ENCODE data around the gene LTB.

Gene LTB, protein sequence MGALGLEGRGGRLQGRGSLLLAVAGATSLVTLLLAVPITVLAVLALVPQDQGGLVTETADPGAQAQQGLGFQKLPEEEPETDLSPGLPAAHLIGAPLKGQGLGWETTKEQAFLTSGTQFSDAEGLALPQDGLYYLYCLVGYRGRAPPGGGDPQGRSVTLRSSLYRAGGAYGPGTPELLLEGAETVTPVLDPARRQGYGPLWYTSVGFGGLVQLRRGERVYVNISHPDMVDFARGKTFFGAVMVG

DNA sequence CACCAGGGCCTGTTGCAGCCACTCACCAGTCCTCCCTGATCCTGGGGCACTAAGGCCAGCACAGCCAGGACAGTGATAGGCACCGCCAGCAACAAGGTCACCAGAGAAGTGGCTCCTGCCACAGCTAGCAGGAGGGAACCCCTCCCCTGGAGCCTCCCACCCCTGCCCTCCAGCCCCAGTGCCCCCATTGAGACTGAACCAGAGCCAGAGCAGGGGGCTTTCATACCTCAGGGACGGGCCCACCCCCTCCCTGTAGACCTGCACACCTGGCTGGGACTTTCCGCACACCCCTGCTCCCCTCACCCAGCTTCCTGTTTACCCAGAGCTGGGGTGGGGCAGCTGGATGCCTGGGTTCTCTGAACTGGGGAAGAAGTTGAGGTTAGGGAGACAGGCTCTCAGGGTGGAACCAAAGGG lies at the start of gene LTB:
Gene LTB, minus strand, starts transcription at position 195 of the 414 bp plus-strand sequence. Its CDS starts 7 bp downstream, at position 188.
- DNase-seq (ENCODE audit: low spot score): peak; percentile 65

DNA sequence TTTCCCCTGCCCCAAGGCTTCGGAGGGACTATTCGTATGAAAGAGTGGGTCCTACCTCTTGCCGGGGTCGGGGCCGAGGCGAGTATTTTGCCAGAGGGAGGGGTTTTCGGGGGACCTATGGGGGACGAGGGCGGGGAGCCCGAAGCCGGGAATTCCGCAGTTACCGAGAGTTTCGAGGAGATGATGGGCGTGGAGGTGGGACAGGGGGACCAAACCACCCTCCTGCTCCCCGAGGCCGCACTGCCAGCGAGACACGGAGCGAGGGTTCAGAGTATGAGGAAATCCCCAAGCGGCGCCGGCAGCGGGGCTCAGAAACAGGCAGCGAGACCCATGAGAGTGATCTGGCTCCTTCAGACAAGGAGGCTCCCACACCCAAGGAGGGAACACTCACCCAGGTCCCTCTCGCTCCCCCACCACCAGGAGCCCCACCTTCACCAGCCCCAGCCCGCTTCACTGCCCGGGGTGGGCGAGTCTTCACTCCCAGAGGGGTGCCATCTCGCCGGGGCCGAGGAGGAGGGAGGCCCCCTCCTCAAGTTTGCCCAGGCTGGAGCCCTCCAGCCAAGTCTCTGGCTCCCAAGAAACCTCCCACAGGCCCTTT lies 49.6 kb upstream of the LTB start:
- DNase-seq (ENCODE audit: low spot score): no peak

- DNase-seq (ENCODE audit: low spot score): no peak
These were observed 49.0 kb upstream of the LTB start for GRCh38 chr6:31631209-31631608.

- no peak for DNase-seq (ENCODE audit: low spot score)
These were observed 48.1 kb upstream of the LTB start for GRCh38 chr6:31630177-31630934.

GRCh38 chr6:31629014-31629413 lies 46.8 kb upstream of the LTB start:
- no peak for DNase-seq (ENCODE audit: low spot score)

DNA sequence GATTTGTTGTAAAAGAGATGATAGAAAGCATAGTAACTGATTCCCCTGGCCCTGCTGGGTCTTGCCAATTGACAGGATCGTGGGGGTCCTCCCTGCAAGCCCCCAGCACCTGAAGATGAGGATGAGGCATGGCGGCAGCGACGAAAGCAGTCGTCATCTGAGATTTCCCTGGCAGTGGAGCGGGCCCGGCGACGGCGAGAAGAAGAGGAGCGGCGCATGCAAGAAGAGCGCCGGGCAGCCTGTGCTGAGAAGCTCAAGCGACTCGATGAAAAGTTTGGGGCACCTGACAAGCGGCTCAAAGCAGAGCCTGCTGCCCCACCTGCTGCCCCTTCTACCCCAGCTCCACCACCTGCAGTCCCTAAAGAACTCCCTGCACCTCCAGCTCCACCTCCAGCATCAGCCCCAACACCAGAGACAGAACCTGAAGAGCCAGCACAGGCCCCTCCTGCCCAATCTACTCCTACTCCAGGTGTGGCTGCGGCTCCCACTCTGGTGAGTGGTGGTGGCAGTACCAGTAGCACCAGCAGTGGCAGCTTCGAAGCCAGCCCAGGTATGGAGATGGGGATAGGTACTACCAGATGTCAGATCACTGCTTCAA lies 45.6 kb upstream of the LTB start:
- DNase-seq (ENCODE audit: low spot score): no peak

DNA sequence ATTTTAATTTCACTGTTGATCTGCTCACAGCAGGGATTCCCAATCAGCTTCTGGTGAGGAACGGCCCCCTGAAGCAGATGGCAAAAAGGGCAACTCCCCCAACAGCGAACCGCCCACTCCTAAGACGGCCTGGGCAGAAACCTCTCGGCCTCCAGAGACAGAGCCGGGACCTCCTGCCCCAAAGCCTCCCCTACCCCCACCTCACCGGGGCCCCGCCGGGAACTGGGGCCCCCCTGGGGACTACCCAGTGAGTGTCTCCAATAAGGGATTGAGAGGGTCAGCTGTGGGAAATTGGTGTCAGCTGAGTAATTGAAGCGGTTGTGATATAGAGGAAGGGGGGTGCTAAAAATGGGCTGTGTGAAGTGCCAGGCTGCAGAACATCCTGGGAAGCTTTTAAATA lies 44.7 kb upstream of the LTB start:
- DNase-seq (ENCODE audit: low spot score): no peak

DNA sequence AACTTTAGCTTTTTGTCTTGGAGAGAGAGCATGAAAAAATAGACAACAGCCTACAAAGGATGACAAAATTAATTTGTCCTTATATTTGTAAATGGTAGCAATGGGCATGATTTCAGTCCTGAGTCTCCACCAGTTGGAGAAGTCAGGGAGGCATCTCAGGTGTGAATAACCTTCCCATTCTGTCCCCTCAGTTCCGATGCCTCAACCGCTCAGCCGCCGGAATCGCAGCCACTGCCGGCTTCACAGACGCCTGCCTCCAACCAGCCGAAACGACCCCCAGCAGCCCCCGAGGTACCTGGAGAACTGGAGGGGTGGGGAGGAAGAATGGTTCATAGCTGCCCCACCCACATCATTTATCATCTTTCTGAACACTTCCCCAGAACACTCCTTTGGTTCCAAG lies 41.8 kb upstream of the LTB start:
- DNase-seq (ENCODE audit: low spot score): no peak

DNA sequence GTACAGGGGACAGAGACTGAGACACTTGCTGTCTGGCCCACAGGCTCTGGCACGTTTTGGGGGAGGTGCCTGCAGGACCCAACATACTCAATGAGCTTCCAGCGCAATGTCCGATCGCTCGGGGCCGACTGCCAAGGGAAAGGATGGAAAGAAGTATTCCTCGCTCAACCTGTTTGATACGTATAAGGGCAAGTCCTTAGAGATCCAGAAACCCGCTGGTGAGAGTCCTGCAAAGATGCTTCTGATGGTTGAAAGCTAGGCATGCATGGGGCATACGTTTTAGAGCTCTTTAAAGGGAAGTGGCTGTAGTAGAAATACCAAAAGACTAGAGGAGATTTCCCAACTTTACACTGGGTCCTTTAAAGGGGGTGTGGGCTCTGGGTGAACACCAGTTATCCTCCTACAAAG lies 40.5 kb upstream of the LTB start:
- DNase-seq (ENCODE audit: low spot score): no peak

DNA sequence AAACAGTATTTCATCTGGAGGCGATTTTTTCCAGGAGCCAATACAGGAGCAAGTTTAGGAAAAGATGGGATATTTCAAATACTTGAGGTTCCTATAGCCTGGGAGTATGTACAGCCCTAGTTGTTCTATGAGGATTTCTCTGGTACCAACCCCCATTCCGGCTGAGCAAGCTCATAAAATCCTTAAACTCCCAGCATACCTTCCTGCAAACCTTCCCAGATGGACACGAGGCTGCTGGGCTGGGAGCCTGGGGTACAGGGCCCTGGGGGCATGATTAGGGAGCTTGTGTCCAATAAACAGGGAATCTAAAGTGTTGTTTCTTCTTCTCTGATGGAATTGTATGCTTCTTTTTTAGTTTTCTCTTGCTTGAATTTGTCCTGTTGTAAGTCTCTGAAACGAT lies 39.8 kb upstream of the LTB start:
- no peak for DNase-seq (ENCODE audit: low spot score)

- DNase-seq (ENCODE audit: low spot score): no peak
These were observed 39.2 kb upstream of the LTB start for GRCh38 chr6:31621320-31621939.

GRCh38 chr6:31620586-31621319 lies 38.5 kb upstream of the LTB start, which contains the start of gene PRRC2A:
Gene PRRC2A, plus strand, starts transcription at chr6:31620715. Its CDS starts 2,075 bp downstream, at chr6:31622790.
- peak; percentile 99 for DNase-seq (ENCODE audit: low spot score)

DNA sequence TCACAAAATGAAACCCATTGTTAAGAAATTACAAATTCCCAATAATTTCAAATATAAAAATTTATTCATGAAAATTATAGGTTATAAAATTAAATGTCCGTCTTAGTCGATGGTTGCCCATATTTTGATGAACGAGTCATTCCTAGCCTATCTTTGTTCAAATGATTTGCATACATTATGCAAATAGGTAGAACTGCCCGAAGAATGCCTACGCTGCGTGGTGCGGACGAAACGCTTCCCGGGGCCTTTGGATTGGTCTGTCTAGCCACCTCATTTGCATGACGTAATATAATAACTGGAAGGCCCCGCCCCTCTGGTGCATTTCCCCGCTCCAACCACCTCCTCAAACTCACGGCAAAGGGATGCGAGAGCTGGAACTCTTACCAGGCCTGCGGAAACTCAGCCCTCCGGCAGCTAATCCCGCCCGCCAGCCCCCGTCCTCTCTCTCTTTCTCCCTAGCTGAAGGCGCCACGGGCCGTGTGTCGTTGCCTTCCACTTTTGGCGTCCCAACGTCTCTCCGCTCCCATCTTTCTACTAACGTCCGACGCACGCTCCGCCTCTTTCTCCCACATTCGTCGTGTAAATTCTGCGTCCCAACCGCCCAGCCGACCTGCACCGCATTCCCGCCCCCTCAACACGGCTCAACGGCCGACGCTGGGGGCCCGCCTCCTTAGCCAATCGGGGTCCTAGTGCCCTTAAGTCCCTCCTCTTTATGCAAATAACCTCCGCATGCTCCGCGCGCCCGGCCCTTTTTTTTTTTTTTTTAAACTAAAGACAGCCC lies 37.8 kb upstream of the LTB start:
- DNase-seq (ENCODE audit: low spot score): peak; percentile 98

GRCh38 chr6:31617010-31617409 lies 34.8 kb upstream of the LTB start:
- DNase-seq (ENCODE audit: low spot score): no peak

GRCh38 chr6:31615748-31616147 lies 33.5 kb upstream of the LTB start:
- DNase-seq (ENCODE audit: low spot score): no peak

GRCh38 chr6:31614684-31615578 lies 32.7 kb upstream of the LTB start, which contains the start of gene AIF1:
Gene AIF1, plus strand, starts transcription at chr6:31615234. Its CDS starts 96 bp downstream, at chr6:31615330.
- no peak for DNase-seq (ENCODE audit: low spot score)

- DNase-seq (ENCODE audit: low spot score): no peak
These were observed 31.9 kb upstream of the LTB start for GRCh38 chr6:31614075-31614619.

DNA sequence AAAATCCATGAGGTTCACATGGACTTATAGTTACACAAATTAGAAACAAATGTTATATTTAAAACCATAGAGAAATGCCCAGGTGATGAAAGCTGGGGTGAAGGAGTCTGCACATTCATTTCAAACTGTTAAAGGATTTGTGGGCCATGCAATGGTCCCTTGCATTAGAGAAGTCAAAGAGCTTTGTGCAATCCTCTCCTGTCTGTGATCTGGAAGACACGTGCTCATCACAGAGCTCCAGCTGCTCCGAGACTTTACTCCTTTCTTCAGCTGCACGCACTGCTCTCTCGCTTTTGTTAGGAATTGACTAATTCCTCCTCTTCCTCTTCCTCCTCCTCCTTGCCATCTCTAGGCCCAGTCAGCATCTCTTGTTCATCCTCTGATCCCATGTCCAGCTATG lies 28.7 kb upstream of the LTB start:
- DNase-seq (ENCODE audit: low spot score): no peak

Measured in NAMALWA (cell line).